Stomach smooth muscle (tissue), 2 donors: ENCODE results near the gene MYH14.
"Not testable (repeated sequence)": the region's sequence is repeated elsewhere in the genome, so short reads cannot be mapped to it uniquely, and the experiment has no call there.

Experiments
- H3K27ac ChIP-seq: one replicate; pipeline ENCODE4 v1.7.0; 2013; ENCODE audit warnings: mild to moderate bottlenecking, low read length, inconsistent platforms
- H3K27me3 ChIP-seq, 2 donors: one replicate each; pipeline ENCODE4 v1.7.0; 2013; ENCODE audit warnings: low read length in 2 of 2; ENCODE audit not compliant: insufficient read depth in 2 of 2, control insufficient read depth in 1 of 2
- H3K36me3 ChIP-seq, 2 donors: one replicate each; pipeline ENCODE4 v1.7.0; 2013; ENCODE audit warnings: low read length in 2 of 2; ENCODE audit not compliant: control insufficient read depth in 2 of 2, insufficient read depth in 2 of 2
- H3K4me1 ChIP-seq: one replicate; pipeline ENCODE4 v1.7.0; 2013; ENCODE audit warnings: low read length; ENCODE audit not compliant: control insufficient read depth, insufficient read depth
- H3K4me3 ChIP-seq, 2 donors: one replicate each; pipeline ENCODE4 v1.7.0; 2013; ENCODE audit warnings: low read length in 2 of 2
- H3K9ac ChIP-seq, 2 donors: one replicate each; pipeline ENCODE4 v1.7.0; 2013; ENCODE audit warnings: low read length in 2 of 2, mild to moderate bottlenecking in 1 of 2
- H3K9me3 ChIP-seq, 2 donors: one replicate each; pipeline ENCODE4 v1.7.0; 2013; ENCODE audit warnings: low read length in 2 of 2; ENCODE audit not compliant: control insufficient read depth in 2 of 2
- donor health status: healthy.
- donor health status: Pancreatic carcinoma.

The MYH14 gene

GRCh38 chr19:50332244-50333038, 129.0 kb downstream of the MYH14 start:
- Histone ChIP-seq H3K9ac (no peak overlapping the region), H3K4me3 (peak overlapping the region in 1 of 2 donors; percentile 71), H3K9me3 (no peaks in the 10 kb centered on the region), H3K4me1 (peaks cover 19% of the 10 kb centered on the region), H3K27ac (no peak overlapping the region), H3K27me3 (peaks cover 43 to 50% of the 10 kb centered on the region in 2 donors), H3K36me3 (no peaks in the 10 kb centered on the region)

DNA sequence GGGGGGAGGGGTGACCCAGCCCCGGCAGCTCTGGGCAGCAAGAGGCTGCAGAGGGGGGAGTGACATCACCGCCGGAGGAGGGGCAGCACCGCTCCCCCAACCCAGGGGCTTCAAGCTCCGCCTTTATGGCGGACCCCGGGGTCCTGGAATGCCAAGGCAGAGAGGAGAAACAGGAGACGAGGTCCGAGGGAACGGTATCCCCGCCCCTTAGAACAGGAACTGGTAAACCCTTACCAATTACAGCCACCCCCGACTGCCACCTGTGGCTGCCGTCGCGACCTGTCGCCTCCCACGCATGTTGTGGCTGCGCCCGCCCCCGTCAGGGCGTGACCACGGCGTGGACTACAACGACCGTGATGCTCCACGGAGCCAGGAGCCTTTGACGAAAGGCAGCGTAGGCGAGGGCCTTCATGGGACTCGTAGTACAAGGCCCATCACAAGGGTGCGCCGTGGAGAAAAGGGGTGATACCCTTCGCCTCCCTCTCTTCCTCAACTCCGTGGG, 129.9 kb downstream of the MYH14 start:
- Histone ChIP-seq H3K27me3 (peaks cover 37 to 45% of the 10 kb centered on the region in 2 donors), H3K9ac (peak overlapping the region in 1 of 2 donors; percentile 44), H3K9me3 (no peaks in the 10 kb centered on the region), H3K27ac (no peak overlapping the region), H3K4me1 (peaks cover 19% of the 10 kb centered on the region), H3K36me3 (no peaks in the 10 kb centered on the region), H3K4me3 (peak overlapping the region; percentile 71 to 75)

- Histone ChIP-seq H3K4me3 (peak overlapping the region; percentile 71 to 75), H3K9me3 (no peaks in the 10 kb centered on the region), H3K27ac (no peak overlapping the region), H3K27me3 (peaks cover 34 to 45% of the 10 kb centered on the region in 2 donors), H3K9ac (peak overlapping the region in 1 of 2 donors; percentile 44), H3K36me3 (no peaks in the 10 kb centered on the region), H3K4me1 (peaks cover 19% of the 10 kb centered on the region)
Measured at GRCh38 chr19:50333737-50334617, 130.6 kb downstream of the MYH14 start.

DNA sequence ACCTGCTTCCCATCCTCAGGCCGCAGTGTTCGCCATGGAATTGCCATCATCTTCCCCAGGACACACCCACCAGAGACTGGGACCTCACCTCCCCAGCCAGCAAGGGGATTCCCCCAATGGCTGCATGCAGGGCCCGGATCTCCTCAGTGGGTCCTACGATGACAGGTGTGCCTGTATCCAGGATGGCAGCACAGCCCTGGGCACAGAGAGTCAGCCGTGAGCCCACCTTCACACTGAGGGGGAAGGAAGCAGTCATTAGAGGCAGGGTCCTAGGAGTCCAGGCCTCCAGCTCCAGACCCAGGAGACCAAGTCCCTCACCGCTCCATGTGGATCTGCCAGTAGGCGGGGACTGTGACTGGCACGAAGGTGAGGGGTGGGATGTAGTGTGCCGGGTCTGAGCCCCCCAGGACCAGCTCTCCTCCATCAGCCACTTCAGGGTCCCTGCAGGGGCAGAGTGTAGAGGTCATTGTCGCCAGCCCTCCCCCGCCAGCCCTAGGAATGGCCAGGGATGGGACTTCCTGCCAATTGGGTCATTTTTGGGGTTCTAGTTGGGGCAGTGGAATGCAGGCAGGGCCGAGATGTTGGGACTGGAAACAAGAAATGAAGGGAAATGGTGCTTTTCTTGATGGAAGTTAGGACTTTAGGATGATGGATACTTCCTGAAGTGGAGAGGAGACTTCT, 131.5 kb downstream of the MYH14 start:
- Histone ChIP-seq H3K4me3 (no peak overlapping the region), H3K27me3 (peaks cover 29 to 42% of the 10 kb centered on the region in 2 donors), H3K36me3 (no peaks in the 10 kb centered on the region), H3K9me3 (no peaks in the 10 kb centered on the region), H3K4me1 (peaks cover 12% of the 10 kb centered on the region), H3K27ac (no peak overlapping the region), H3K9ac (no peak overlapping the region)

DNA sequence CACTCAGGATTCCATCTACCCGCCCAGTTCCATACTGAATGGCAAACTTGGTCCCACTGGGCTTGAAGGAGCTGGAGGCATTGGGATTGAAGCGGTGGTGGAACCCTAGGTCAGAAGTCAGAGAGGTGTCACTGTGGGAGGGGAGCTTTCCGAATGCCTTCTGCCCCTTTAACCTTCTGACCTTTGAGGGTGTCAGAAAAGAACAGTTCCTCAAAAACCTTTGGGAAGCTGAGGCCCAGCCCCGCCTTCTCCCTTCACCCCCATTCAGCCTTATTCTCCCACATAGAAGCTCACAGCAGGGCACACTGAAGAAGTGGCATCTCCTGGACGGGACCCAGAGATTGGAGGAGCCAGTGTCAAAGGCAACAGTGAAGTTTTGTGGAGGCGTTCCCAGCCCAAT, 133.6 kb downstream of the MYH14 start:
- not testable (repeated sequence) for H3K36me3 ChIP-seq, H3K9ac ChIP-seq, H3K9me3 ChIP-seq, H3K27ac ChIP-seq, H3K4me3 ChIP-seq
- peaks cover 11% of the 10 kb centered on the region for H3K4me1 ChIP-seq
- H3K27me3 ChIP-seq, result peaks cover 15 to 31% of the 10 kb centered on the region in 2 donors

- no peaks in the 10 kb centered on the region for H3K4me1 ChIP-seq
- H3K4me3 ChIP-seq, result no peak overlapping the region
- H3K36me3 ChIP-seq, result no peaks in the 10 kb centered on the region
- H3K9me3 ChIP-seq, result peaks cover 0 to 7% of the 10 kb centered on the region in 2 donors
- H3K9ac ChIP-seq, result no peak overlapping the region
- peaks cover 0 to 6% of the 10 kb centered on the region in 2 donors for H3K27me3 ChIP-seq
- H3K27ac ChIP-seq, result no peak overlapping the region
Measured at GRCh38 chr19:50340331-50340730, 136.9 kb downstream of the MYH14 start.

DNA sequence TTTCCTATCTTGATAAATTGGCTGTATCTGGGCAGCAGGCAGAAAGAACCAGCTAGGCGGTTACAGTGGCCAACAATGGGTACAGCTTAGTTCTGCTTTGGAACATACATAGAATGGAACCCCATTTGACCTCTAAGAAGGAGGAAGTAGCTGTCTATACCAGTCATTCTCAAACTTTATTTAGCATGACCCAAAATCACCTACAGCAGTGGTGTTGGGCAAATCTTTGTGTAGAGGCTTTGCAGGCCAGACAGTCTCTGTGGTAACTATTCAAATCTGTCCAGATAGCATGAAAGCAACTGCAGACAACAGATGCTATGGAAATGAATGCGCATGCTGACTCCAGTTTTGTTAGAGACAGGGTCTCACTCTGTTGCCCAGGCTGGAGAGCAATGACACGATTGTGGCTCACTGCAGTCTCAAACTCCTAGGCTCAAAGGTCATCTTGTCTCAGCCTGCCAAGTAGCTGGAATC, 137.7 kb downstream of the MYH14 start:
- no peaks in the 10 kb centered on the region for H3K4me1 ChIP-seq
- peaks cover 0 to 7% of the 10 kb centered on the region in 2 donors for H3K9me3 ChIP-seq
- H3K27me3 ChIP-seq, result peaks cover 0 to 4% of the 10 kb centered on the region in 2 donors
- H3K9ac ChIP-seq, result no peak overlapping the region
- no peaks in the 10 kb centered on the region for H3K36me3 ChIP-seq
- H3K27ac ChIP-seq, result no peak overlapping the region
- H3K4me3 ChIP-seq, result no peak overlapping the region

DNA sequence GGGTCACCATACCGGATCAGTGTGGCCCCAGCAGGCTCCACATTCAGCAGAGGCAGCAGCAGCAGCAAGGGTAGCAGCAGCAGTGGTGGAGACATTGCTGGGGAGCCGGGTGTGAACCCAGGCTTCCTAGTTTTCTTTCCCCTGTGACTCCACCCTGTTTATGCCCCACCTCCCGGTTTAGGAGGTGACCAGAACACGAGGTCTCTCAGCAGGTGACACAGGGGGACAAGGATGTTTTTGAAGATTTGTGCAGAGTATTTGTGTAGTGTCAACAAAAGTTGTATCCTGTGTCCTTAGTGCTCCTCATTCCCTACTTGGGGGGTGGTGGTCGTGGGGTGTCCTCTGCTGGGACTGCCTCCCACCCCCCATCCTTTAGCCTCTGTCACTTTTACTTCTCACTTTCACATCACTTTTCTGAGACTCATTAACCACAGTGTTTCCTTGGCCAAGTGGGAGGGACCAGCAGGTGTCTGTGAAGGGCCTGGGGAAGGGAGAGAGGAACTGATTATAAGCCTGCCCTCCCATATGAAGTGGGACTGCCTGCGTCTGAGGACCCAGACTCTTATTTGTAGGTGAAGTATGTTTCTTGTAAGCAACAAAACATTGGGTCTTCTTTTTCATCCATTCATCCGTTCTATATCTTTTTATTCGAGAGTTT, 141.4 kb downstream of the MYH14 start:
- H3K27me3 ChIP-seq, result no peaks in the 10 kb centered on the region
- H3K27ac ChIP-seq, result no peak overlapping the region
- H3K4me1 ChIP-seq, result no peaks in the 10 kb centered on the region
- no peak overlapping the region for H3K4me3 ChIP-seq
- H3K9ac ChIP-seq, result no peak overlapping the region
- peaks cover 0 to 7% of the 10 kb centered on the region in 2 donors for H3K9me3 ChIP-seq
- no peaks in the 10 kb centered on the region for H3K36me3 ChIP-seq

GRCh38 chr19:50347089-50347581, 143.7 kb downstream of the MYH14 start:
- not testable (repeated sequence) for H3K9ac ChIP-seq, H3K27ac ChIP-seq, H3K36me3 ChIP-seq, H3K4me1 ChIP-seq, H3K27me3 ChIP-seq, H3K9me3 ChIP-seq, H3K4me3 ChIP-seq
